B cell (primary cell): Measurements from ENCODE around the gene COMMD1.

ENCODE experiments used
- EZH2 ChIP-seq: IDR thresholded peaks from 2 replicates; pipeline ENCODE4 v1.6.1; 2012; ENCODE audit warnings: borderline replicate concordance, low read depth, mild to moderate bottlenecking, moderate library complexity, low read length; ENCODE audit not compliant: insufficient read depth, poor library complexity, severe bottlenecking
- TF ChIP-seq, protein P1 (sequence below): fragments of 200-600 bp; IDR thresholded peaks from one replicate; pipeline ENCODE4 v1.8.0; 2022; ENCODE audit warnings: antibody characterized with exemption, mild to moderate bottlenecking

DNA sequence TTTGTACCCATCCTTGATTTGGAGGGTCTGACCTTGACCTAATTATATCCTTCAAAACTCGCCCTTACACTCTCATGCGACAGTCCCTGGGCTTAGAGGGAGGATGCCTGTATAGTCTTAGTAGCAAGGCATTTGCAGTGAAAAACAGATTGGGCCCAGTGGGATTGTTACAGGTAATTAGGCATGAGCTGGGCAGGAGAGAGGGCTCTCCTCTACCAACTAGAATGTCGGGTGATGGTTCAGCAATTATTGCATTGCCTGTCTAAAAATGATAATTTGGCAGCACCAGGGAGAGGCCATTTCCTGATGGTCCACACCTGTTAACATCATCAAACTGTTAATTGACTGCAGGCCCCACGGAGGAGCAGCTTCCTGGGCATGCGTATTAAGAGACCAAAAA is 32.4 kb downstream of the COMMD1 start:
- TF ChIP-seq EZH2: no peak
- TF ChIP-seq, protein P1, sequence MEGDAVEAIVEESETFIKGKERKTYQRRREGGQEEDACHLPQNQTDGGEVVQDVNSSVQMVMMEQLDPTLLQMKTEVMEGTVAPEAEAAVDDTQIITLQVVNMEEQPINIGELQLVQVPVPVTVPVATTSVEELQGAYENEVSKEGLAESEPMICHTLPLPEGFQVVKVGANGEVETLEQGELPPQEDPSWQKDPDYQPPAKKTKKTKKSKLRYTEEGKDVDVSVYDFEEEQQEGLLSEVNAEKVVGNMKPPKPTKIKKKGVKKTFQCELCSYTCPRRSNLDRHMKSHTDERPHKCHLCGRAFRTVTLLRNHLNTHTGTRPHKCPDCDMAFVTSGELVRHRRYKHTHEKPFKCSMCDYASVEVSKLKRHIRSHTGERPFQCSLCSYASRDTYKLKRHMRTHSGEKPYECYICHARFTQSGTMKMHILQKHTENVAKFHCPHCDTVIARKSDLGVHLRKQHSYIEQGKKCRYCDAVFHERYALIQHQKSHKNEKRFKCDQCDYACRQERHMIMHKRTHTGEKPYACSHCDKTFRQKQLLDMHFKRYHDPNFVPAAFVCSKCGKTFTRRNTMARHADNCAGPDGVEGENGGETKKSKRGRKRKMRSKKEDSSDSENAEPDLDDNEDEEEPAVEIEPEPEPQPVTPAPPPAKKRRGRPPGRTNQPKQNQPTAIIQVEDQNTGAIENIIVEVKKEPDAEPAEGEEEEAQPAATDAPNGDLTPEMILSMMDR: no peak
